Fibroblast of upper back skin (primary cell): Measurements from ENCODE around the gene HSPA1B.
"Not testable (repeated sequence)": the region's sequence is repeated elsewhere in the genome, so short reads cannot be mapped to it uniquely, and the experiment has no call there.

Source experiments
- DNase-seq: peaks from one replicate; pipeline ENCODE4 v3.0.0-alpha.2; 2013

The HSPA1B gene

GRCh38 chr6:31861150-31861549 lies 33.6 kb downstream of the HSPA1B start:
- DNase-seq, result no peak

- no peak for DNase-seq
Observed at GRCh38 chr6:31861919-31862343, 34.4 kb downstream of the HSPA1B start.

- DNase-seq, result peak; percentile 100
Observed at GRCh38 chr6:31862344-31863235, 35.1 kb downstream of the HSPA1B start, which contains the start of gene NEU1. NEU1 (minus strand) TSS chr6:31862821; CDS start chr6:31862776, 45 bp downstream.

- DNase-seq, result not testable (repeated sequence)
Observed at GRCh38 chr6:31864123-31864562, 36.6 kb downstream of the HSPA1B start.

GRCh38 chr6:31864818-31865204 lies 37.3 kb downstream of the HSPA1B start:
- DNase-seq, result no peak

GRCh38 chr6:31865205-31866118 lies 37.9 kb downstream of the HSPA1B start:
- DNase-seq, result no peak

- DNase-seq, result not testable (repeated sequence)
Observed at GRCh38 chr6:31868658-31868971, 41.1 kb downstream of the HSPA1B start.

GRCh38 chr6:31869343-31869742 lies 41.8 kb downstream of the HSPA1B start:
- DNase-seq, result no peak

GRCh38 chr6:31870385-31870921 lies 42.9 kb downstream of the HSPA1B start:
- no peak for DNase-seq

- DNase-seq, result peak; percentile 56
Observed at GRCh38 chr6:31871046-31871659, 43.6 kb downstream of the HSPA1B start.

GRCh38 chr6:31874084-31874670 lies 46.6 kb downstream of the HSPA1B start:
- no peak for DNase-seq

GRCh38 chr6:31874836-31875572 lies 47.5 kb downstream of the HSPA1B start:
- DNase-seq, result no peak

GRCh38 chr6:31875877-31876276 lies 48.3 kb downstream of the HSPA1B start:
- no peak for DNase-seq

GRCh38 chr6:31876357-31876756 lies 48.8 kb downstream of the HSPA1B start:
- DNase-seq, result no peak

- no peak for DNase-seq
Observed at GRCh38 chr6:31877125-31877650, 49.6 kb downstream of the HSPA1B start.

GRCh38 chr6:31877651-31878161 lies 50.2 kb downstream of the HSPA1B start:
- no peak for DNase-seq

- no peak for DNase-seq
Observed at GRCh38 chr6:31878222-31878621, 50.7 kb downstream of the HSPA1B start.

- DNase-seq, result no peak
Observed at GRCh38 chr6:31878726-31879125, 51.2 kb downstream of the HSPA1B start, which contains the start of gene SLC44A4. SLC44A4 (minus strand) TSS chr6:31878997; CDS start chr6:31878980, 17 bp downstream.

GRCh38 chr6:31879143-31879542 lies 51.6 kb downstream of the HSPA1B start:
- DNase-seq, result no peak
